Smooth muscle cell (in vitro differentiated cells): Measurements from ENCODE around the gene PSMA5. TPM values are rescaled to one million over a fixed set of nuclear protein-coding genes. Genes with fewer than 3 reads are reported as not detected.

Experiments used
- DNase-seq: peaks from one replicate; lab custom pipeline; 2025; ENCODE audit not compliant: unreplicated experiment; lab: John Stamatoyannopoulos, UW
- H2AFZ ChIP-seq: fragments of 200-600 bp; sonication (generic); 2 replicates; pipeline ENCODE4 v1.6.0; 2016; ENCODE audit warnings: antibody characterized with exemption, low read depth, mild to moderate bottlenecking
- H3F3A ChIP-seq: fragments of 200-600 bp; sonication (generic); 2 replicates; pipeline ENCODE4 v1.6.0; 2017; ENCODE audit warnings: antibody characterized with exemption, low read depth
- H3K27ac ChIP-seq: fragments of 200-600 bp; sonication (generic); 2 replicates; pipeline ENCODE4 v1.5.1; 2016; ENCODE audit warnings: low read depth, mild to moderate bottlenecking
- H3K27me3 ChIP-seq: fragments of 200-600 bp; sonication (generic); 2 replicates; pipeline ENCODE4 v1.6.1; 2016; ENCODE audit warnings: low read depth, mild to moderate bottlenecking
- H3K36me3 ChIP-seq: fragments of 200-600 bp; sonication (generic); 2 replicates; pipeline ENCODE4 v1.5.1; 2016; ENCODE audit warnings: low read depth
- H3K4me1 ChIP-seq: fragments of 200-600 bp; sonication (generic); 2 replicates; pipeline ENCODE4 v1.5.1; 2016; ENCODE audit warnings: low read depth
- H3K4me2 ChIP-seq: fragments of 200-600 bp; sonication (generic); 2 replicates; pipeline ENCODE4 v1.6.0; 2016; ENCODE audit warnings: mild to moderate bottlenecking
- H3K4me3 ChIP-seq: fragments of 200-600 bp; sonication (generic); 2 replicates; pipeline ENCODE4 v1.5.1; 2016; ENCODE audit warnings: mild to moderate bottlenecking
- H3K79me2 ChIP-seq: fragments of 200-600 bp; sonication (generic); 2 replicates; pipeline ENCODE4 v1.6.0; 2016; ENCODE audit warnings: low read depth, mild to moderate bottlenecking
- H3K9ac ChIP-seq: fragments of 200-600 bp; sonication (generic); 2 replicates; pipeline ENCODE4 v1.6.0; 2016; ENCODE audit warnings: low read depth
- H3K9me3 ChIP-seq: fragments of 200-600 bp; sonication (generic); replicated peaks from 2 replicates; pipeline ENCODE4 v1.5.1; 2016; ENCODE audit warnings: low read depth
- H4K20me1 ChIP-seq: fragments of 200-600 bp; sonication (generic); 2 replicates; pipeline ENCODE4 v1.6.0; 2016; ENCODE audit warnings: low read depth
- CTCF ChIP-seq: fragments of 200-600 bp; sonication (generic); IDR thresholded peaks from 2 replicates; pipeline ENCODE4 v1.5.1; 2017; ENCODE audit warnings: borderline replicate concordance, mild to moderate bottlenecking, antibody characterized with exemption; ENCODE audit not compliant: insufficient read depth, poor library complexity, severe bottlenecking
- WGBS: methylation state at CpG from one replicate; pipeline ENCODE4 v1.1.7; 2016; ENCODE audit warnings: low lambda C conversion rate; 5-methylcytosine and 5-hydroxymethylcytosine counted together
- polyA plus RNA-seq: library from polyadenylated mRNA; unstranded; fragments of >200 nt; fragmentation: Nextera tagmentation; extraction: Ambion mirVana; gene quantifications from 2 replicates; pipeline ENCODE4 v1.2.1, GENCODE V29; 2016
- total RNA-seq: library from RNA; depleted of rRNA; stranded (reverse); fragments of >200 nt; gene quantifications from 2 replicates; pipeline ENCODE4 v1.2.3, GENCODE V29; 2014

The PSMA5 gene
- total and polyA plus RNA-seq, 2 experiments from 2014 or later: 57.2 to 93.9 TPM

GRCh38 chr1:109356505-109356904 is 69.7 kb downstream of the PSMA5 start:
- no peaks in the 10 kb centered on the region for H3K27me3 ChIP-seq
- no peaks in the 10 kb centered on the region for H4K20me1 ChIP-seq

DNA sequence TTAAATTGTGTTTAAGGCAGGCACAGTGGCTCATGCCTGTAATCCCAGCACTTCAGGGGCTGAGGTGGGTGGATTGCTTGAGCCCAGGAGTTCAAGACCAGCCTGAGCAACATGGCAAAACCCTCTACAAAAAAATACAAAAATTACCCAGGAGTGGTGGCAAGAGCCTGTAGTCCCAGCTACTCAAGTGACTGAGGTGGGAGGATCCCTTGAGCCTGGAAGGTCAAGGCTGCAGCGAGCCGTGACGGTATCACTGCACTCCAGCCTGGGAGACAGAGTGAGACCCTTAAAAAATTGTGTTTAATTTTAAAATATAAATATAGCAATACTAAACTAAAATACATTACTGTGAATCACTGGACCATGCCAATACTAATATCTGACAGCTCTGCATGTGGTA is 71.3 kb downstream of the PSMA5 start:
- H2AFZ ChIP-seq: no peak overlapping the region
- H3F3A ChIP-seq: peaks cover 7% of the 10 kb centered on the region
- H3K36me3 ChIP-seq: no peaks in the 10 kb centered on the region
- no peak overlapping the region for H3K4me2 ChIP-seq
- H3K9ac ChIP-seq: no peak overlapping the region
- WGBS: 96% methylated on average over 3 of the region's 3 CpGs
- DNase-seq: no peak
- H3K79me2 ChIP-seq: no peaks in the 10 kb centered on the region
- H3K4me3 ChIP-seq: no peak overlapping the region
- H3K9me3 ChIP-seq: no peaks in the 10 kb centered on the region
- no peaks in the 10 kb centered on the region for H4K20me1 ChIP-seq
- no peak for TF ChIP-seq CTCF
- H3K27ac ChIP-seq: no peak overlapping the region
- H3K4me1 ChIP-seq: peaks cover 5% of the 10 kb centered on the region
- H3K27me3 ChIP-seq: no peaks in the 10 kb centered on the region

More at GRCh38 chr1:109356505-109356904, 69.7 kb downstream of the PSMA5 start:
- no peak overlapping the region for H3K4me3 ChIP-seq
- 39% methylated on average over 1 of the region's 1 CpG for WGBS
- no peak overlapping the region for H3K9ac ChIP-seq
- H3K79me2 ChIP-seq: no peaks in the 10 kb centered on the region
- H3K9me3 ChIP-seq: no peaks in the 10 kb centered on the region
- peak overlapping the region; percentile 1 for H3K4me2 ChIP-seq
- DNase-seq: no peak
- H2AFZ ChIP-seq: no peak overlapping the region
- H3K36me3 ChIP-seq: no peaks in the 10 kb centered on the region
- TF ChIP-seq CTCF: no peak
- H3K4me1 ChIP-seq: peaks cover 4% of the 10 kb centered on the region
- H3F3A ChIP-seq: peaks cover 7% of the 10 kb centered on the region
- no peak overlapping the region for H3K27ac ChIP-seq

- Histone ChIP-seq H3K4me2 (no peak overlapping the region), H3K9ac (no peak overlapping the region), H3K9me3 (no peaks in the 10 kb centered on the region), H3K36me3 (no peaks in the 10 kb centered on the region), H3K4me3 (no peak overlapping the region), H3K27ac (no peak overlapping the region), H4K20me1 (no peaks in the 10 kb centered on the region), H3K79me2 (no peaks in the 10 kb centered on the region), H3K27me3 (no peaks in the 10 kb centered on the region), H3K4me1 (peaks cover 9% of the 10 kb centered on the region), H2AFZ (no peak overlapping the region), H3F3A (peaks cover under 1% of the 10 kb centered on the region)
- TF ChIP-seq CTCF: no peak
- DNase-seq: no peak
- 94% methylated on average over 5 of the region's 5 CpGs for WGBS
Measured at GRCh38 chr1:109351457-109351856, 74.8 kb downstream of the PSMA5 start.

GRCh38 chr1:109350655-109351054 is 75.6 kb downstream of the PSMA5 start:
- Histone ChIP-seq H3K36me3 (no peaks in the 10 kb centered on the region), H3K79me2 (no peaks in the 10 kb centered on the region), H3K4me2 (no peak overlapping the region), H3F3A (no peaks in the 10 kb centered on the region), H3K9ac (no peak overlapping the region), H3K9me3 (no peaks in the 10 kb centered on the region), H3K27ac (no peak overlapping the region), H2AFZ (no peak overlapping the region), H3K4me3 (no peak overlapping the region), H4K20me1 (no peaks in the 10 kb centered on the region), H3K27me3 (no peaks in the 10 kb centered on the region), H3K4me1 (peaks cover 9% of the 10 kb centered on the region)
- no peak for TF ChIP-seq CTCF
- DNase-seq: no peak
- 91% methylated on average over 1 of the region's 1 CpG for WGBS
